GM12892 (cell line): ENCODE measurements around the gene CH25H.

Experiments used
- DNase-seq: peaks from one replicate; pipeline ENCODE4 v3.0.0; 2011; ENCODE audit not compliant: insufficient read length
- FAIRE-seq: peaks from 2 replicates; lab custom pipeline; 2011; peaks lifted over from hg19 to GRCh38; lab: Jason Lieb, UNC
- POLR2A ChIP-seq: IDR thresholded peaks from 2 replicates; pipeline ENCODE4 v1.6.1; 2011; ENCODE audit warnings: low read depth, low read length, control low read depth
- POLR2AphosphoS5 ChIP-seq: IDR thresholded peaks from 2 replicates; pipeline ENCODE4 v1.6.1; 2011; ENCODE audit warnings: low read depth, low read length, control low read depth
- TAF1 ChIP-seq: IDR thresholded peaks from 2 replicates; pipeline ENCODE4 v1.6.1; 2011; ENCODE audit warnings: low read depth, mild to moderate bottlenecking, control low read depth, low read length, borderline replicate concordance

The CH25H gene

DNA sequence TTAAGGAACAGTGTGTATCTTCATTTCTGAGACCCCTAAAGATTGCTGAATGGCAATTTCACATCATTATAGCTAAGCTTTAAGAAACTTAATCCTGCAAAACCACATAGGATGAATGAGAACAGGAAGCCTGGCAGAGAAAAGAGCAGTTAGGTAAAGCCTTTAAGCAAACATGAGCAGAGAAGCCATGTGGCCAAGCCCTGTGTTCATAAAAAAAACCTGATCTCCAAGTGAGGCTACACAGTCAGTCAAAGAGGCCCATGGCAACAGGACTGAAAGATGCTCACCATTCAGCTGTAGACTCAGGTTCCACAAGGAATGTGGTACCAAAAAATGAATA, 35.2 kb upstream of the CH25H start:
- DNase-seq: no peak
- FAIRE-seq: no peak
- no peak for TF ChIP-seq TAF1
- no peak for TF ChIP-seq POLR2A
- no peak for TF ChIP-seq POLR2AphosphoS5

DNA sequence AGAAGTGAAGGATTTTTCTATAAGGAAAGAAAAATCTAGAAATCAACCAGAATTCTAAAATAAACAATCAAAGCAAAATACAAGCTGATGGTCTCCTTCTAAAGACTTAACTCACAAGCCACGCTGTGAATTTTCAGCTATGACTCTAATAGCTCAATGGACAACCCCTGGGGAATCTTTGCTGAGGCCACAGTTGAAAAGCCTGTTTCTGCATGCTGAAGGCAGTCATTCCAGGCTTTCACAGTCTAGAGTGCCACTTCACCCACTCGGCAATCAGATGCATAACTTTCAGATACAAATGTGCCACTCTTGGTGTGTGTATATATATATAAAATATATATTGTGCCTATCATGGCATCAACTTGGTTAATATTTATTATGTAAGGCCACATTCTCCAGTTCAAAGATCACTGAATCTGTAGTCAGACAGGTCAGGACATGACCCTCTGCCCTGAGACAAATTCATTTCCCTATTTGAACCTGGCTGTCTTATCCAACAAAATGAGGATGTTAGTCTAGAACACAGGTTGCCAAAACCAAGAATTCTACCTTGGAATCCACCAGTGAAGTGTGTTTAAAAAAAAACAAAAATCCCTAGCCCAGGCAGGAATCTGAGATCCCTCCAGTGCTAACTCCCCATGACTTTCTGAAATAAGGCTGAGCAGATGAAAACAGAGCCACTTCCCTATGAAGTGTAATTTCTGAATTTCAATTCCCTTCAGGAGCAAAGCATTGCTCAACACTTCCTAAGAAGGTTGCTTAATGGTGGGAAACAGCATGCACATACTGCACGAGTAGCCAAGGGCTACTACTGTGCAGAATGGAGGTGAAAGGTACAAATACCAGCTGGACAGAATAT, 34.6 kb upstream of the CH25H start:
- DNase-seq (no peak), FAIRE-seq (peak; percentile 84)
- TF ChIP-seq POLR2AphosphoS5: no peak
- no peak for TF ChIP-seq TAF1
- TF ChIP-seq POLR2A: no peak

DNA sequence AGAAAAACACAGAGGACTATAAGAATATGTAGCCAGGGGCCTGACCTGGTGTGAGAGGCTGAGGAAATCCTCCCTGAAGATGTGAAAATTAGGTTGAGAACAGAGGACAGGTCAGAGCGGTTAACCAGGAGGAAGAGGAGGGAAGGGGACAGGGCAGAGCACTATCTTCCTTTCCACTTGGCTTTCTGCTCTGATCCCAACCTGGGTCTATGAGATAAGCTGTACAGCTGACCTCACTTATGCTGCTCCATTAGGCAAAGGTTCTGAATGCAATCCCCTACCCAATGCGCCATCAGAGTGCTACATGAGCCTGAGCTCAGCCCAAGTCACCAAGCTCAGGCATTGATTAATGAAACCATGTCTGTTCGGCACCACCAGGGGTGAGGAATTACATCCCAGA, 33.9 kb upstream of the CH25H start:
- FAIRE-seq: peak; percentile 30
- TF ChIP-seq POLR2A (no peak), POLR2AphosphoS5 (no peak), TAF1 (no peak)
- no peak for DNase-seq

DNA sequence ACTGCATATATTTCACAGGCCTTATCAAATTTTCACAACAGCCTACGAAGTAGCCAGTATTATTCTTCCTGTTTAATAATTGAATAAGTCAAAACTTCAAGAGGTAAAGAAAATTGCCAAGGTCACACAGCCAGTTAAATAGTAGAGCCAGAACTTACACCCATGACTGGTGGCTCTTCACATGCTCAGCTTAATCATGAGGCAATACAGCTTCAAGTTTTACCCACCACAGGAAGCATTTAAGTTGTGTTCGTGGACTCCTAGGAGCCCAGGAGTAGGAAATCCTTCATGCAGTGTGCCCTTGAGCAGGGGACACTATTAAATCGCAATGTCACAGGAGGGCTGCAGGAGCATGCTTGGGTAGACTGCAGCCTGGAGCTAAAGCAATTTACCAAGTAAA, 33.4 kb upstream of the CH25H start:
- TF ChIP-seq POLR2AphosphoS5 (no peak), POLR2A (no peak), TAF1 (no peak)
- FAIRE-seq (no peak), DNase-seq (no peak)

DNA sequence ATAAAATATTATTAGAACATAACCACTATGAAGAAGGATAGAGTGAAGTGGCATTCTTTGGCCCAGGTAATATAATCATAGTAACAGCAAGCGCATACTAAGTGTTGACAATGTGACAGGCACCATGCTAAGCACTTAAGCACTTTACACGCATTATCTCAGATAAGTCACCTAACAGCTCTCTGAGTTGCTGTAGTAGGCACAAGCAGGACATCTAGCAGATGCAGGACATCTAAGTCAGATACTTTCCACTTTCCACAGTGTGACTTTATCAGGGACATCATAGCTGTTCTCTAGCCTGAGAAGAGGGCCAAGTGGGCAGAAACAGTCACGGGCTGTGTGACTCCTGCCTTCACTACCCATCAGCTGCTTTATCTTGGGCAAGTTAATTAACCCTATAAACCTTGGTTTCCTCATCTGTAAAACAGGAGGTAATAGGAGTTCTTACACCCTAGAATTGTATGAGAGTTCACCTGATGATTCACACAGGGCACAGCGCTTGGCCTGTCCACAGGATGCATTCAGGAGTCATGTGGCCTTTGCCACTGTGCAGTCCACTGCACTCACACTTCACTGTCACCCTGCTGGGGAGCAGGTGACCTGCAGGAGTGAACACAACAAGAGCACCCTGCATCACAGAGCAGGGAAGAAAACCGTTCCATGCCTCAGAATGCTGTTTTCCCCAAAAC, 32.0 kb upstream of the CH25H start:
- DNase-seq (no peak), FAIRE-seq (no peak)
- no peak for TF ChIP-seq POLR2AphosphoS5

DNA sequence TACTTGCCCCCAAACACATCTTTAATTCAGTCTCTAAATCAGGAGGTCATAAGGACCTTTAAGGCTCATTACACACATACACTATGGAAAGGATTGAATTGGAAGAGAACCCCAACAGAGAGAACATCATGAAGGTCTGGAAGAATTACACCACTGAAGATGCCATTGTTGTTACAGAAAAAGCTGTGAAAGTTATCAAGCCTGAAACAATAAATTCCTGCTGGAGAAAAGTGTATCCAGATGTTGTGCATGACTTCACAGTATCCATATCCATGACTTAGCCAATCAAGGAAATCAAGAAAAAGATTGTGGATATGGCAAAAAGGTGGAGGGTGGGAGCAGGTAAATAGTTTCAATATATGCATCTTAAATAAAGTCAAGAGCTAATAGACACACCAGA, 30.7 kb upstream of the CH25H start:
- DNase-seq (no peak), FAIRE-seq (no peak)
- TF ChIP-seq POLR2A (no peak), TAF1 (no peak), POLR2AphosphoS5 (no peak)

DNA sequence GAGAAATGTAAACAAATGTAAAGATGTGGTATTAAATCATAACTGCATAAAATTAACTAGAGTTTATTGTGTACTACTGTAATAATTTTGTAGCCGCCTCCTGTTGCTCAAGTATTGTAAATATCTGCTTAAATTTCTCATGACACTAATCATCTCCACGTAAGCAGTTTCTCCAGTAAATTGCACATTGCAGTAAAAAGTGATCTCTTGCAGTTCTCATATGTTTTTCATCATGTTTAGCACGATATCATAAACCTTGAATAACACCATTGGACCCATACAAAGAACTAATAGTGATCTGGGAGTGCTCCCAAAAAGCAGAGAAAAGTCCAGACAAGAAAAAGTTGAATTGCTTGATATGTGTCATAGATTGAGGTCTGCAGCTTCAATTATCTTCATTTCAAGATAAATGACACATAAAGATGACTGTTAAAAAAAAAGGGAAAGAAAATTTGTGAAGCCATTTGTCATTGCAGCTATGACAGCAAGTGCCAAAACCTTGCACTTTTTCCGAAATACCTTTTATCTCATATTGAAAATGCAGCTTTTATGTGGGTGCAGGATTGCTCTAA, 29.2 kb upstream of the CH25H start:
- no peak for DNase-seq
- FAIRE-seq: no peak
- no peak for TF ChIP-seq POLR2A
- no peak for TF ChIP-seq TAF1
- TF ChIP-seq POLR2AphosphoS5: no peak

DNA sequence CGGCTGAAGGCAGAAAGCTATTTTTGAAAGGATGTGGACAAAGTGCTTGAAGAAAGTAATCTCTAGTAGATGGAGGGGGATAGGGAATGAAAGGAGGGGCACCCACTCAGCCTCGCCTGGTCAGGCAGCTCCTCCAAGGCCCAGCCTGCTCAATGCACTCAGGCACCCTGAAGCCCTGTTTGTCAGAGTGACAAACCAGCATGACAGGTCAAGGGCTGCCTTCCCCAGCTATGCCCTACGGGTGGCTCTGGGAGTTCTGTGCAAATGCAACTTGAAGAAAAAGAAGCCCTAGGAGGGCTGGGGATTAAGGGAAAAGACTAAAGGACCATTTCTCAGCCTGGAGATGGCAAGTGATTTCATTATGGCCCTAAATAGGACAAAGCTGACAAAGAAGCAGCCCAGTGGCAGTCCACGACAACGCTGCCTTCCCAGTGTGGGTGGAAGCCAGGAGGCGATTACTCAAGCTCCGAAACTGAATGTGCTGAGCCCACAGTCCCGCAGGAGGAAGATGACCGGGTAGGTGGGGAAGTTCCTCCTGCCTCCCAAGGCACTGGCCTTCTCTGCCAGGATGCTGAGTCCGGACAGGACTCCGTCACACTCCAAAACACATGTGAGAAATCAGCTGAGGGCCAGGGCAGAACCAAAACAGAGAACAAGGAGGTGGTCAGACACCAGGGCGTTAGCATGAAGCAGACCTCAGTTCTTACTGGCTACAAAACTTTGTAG, 28.1 kb upstream of the CH25H start:
- DNase-seq (no peak), FAIRE-seq (no peak)
- no peak for TF ChIP-seq TAF1
- TF ChIP-seq POLR2AphosphoS5: no peak
- no peak for TF ChIP-seq POLR2A

DNA sequence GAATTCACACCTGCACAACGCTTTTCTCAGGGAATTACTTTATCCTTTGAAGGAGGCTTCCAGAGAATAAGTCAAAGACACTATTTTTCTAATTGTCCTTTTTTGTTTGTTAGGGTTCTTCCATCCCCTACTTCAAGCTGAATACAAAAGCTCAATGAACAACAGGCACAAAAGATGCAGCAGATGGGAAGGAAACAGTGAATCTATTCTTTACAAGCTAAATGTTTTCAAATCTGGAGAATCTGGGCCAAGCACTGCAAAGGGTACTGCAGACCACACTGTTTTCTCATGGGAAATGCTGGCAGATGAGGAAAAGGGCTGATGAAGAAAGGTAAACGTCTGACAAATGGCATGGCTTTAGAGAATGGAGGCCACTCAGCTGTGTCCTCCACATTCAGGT, 25.9 kb upstream of the CH25H start:
- FAIRE-seq (no peak), DNase-seq (no peak)
- TF ChIP-seq POLR2AphosphoS5: no peak

DNA sequence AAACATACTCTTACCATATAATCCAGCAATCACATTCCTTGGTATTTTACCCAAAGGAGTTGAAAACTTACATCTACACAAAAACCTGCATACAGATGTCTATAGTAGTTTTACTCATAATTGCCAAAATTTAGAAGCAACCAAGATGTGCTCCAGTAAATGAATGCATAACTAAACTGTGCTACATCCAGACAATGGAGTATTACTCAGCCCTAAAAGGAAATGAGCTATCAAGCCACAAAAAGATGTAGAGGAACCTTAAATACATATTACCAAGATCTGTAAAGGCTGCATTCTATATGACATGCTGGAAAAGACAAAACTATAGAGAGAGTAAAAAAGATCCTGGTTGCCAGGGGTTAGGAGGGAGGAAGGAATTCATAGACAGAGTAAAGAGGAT, 21.8 kb upstream of the CH25H start:
- no peak for TF ChIP-seq POLR2AphosphoS5
- DNase-seq (no peak), FAIRE-seq (no peak)

DNA sequence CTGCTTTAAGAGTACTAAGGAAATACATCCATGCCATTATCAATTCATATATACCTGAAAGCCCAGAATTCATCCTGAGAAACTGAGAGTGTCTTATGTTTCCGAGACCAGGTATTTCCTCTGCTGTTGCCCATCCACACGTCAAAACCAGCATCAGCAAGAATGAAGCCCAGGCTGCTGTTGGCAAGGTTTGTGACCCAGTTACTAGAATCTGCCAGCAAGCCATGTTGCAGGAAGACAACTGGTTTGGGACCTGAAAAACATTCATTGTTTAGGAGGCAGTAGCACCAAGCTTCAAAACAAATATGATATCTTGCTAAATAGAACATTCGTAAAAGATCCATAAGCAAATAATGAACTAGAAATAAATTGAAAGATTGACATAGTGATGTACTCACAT, 21.0 kb upstream of the CH25H start:
- FAIRE-seq (no peak), DNase-seq (no peak)
- no peak for TF ChIP-seq TAF1

DNA sequence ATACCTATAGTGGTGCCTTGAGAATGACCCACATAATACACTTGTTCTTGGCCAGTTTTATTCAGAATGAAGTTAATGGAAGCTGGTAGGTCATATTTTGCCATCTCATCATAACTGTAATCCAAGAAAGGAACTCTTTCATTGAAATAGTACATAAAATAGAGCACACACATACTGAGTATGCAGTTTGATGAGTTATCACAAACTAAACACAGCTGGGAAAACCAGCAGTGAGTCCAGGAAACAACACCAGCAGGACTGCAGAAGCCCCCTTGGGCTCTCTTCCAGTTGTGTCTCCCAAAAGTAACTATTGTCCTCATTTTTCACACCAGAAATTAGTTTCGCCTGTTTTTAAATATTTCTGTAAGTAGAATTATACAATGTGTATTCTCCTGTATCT, 19.8 kb upstream of the CH25H start:
- TF ChIP-seq TAF1 (no peak), POLR2AphosphoS5 (no peak), POLR2A (no peak)
- no peak for FAIRE-seq
- DNase-seq: no peak
